Measurements from ENCODE around the gene SPPL3.
"Not testable (repeated sequence)": the region's sequence is repeated elsewhere in the genome, so short reads cannot be mapped to it uniquely, and the experiment has no call there.

SPPL3 gene, protein sequence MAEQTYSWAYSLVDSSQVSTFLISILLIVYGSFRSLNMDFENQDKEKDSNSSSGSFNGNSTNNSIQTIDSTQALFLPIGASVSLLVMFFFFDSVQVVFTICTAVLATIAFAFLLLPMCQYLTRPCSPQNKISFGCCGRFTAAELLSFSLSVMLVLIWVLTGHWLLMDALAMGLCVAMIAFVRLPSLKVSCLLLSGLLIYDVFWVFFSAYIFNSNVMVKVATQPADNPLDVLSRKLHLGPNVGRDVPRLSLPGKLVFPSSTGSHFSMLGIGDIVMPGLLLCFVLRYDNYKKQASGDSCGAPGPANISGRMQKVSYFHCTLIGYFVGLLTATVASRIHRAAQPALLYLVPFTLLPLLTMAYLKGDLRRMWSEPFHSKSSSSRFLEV

DNA sequence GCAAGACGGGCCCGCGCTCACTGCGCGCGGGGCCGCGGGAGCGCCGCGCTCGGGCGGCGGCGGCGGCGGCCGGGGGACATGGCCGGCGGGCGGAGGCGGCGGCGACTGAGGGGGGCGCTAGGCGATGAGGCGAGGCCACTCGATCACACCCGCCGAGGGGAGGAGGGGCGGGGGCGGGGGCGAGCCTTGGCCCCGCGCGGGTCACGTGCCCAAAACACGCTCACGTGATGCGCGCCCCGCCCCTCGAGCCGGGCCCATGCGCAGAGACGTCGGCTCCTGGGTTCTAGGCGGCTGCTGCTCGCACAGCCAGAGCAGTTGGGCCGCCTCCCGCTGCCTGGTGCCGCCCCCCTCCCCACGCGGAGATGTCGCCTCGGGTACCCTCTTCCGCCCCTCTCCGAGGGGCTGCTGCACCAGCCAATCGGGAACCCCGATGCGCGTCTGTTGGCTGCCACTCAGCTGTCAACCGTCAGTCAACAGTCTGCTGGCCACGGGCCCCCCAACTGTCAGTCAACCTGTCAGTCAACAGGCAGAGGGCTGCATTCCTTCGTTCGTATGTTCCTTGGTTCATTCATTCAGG lies at the start of gene SPPL3:
Gene SPPL3 (minus strand): TSS at position 162 of the 577 bp plus-strand sequence. CDS start 491 bp downstream, outside the sequence.
- TF ChIP-seq, protein P1, sequence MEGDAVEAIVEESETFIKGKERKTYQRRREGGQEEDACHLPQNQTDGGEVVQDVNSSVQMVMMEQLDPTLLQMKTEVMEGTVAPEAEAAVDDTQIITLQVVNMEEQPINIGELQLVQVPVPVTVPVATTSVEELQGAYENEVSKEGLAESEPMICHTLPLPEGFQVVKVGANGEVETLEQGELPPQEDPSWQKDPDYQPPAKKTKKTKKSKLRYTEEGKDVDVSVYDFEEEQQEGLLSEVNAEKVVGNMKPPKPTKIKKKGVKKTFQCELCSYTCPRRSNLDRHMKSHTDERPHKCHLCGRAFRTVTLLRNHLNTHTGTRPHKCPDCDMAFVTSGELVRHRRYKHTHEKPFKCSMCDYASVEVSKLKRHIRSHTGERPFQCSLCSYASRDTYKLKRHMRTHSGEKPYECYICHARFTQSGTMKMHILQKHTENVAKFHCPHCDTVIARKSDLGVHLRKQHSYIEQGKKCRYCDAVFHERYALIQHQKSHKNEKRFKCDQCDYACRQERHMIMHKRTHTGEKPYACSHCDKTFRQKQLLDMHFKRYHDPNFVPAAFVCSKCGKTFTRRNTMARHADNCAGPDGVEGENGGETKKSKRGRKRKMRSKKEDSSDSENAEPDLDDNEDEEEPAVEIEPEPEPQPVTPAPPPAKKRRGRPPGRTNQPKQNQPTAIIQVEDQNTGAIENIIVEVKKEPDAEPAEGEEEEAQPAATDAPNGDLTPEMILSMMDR (IDR thresholded peaks at IDR 0.05; ENCODE audit: extremely low read depth, missing control alignments): no peak
- DNase-seq (ENCODE audit: low spot score): peak; percentile 98

DNA sequence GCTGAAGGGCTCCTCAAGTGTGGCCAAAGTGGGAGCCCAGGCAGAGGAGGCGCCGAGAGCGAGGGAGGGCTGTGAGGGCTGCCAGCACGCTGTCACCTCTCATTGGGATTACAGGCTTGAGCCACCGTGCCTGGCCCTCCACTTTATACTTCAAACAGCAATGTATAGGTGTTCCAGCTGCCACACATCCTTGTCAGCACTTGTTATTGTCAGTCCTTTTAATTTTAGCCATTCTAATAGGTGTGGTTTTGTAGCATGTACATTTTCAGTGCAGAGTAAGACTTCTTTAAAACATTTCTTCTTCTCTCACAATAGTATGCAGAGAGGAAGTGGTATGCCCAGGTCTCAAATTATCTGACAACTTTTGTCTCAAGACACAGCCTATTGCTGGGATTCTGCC lies 46.6 kb upstream of the SPPL3 start:
- DNase-seq (ENCODE audit: low spot score): no peak
- TF ChIP-seq, protein P1 (IDR thresholded peaks at IDR 0.05; ENCODE audit: extremely low read depth, missing control alignments): no peak

DNA sequence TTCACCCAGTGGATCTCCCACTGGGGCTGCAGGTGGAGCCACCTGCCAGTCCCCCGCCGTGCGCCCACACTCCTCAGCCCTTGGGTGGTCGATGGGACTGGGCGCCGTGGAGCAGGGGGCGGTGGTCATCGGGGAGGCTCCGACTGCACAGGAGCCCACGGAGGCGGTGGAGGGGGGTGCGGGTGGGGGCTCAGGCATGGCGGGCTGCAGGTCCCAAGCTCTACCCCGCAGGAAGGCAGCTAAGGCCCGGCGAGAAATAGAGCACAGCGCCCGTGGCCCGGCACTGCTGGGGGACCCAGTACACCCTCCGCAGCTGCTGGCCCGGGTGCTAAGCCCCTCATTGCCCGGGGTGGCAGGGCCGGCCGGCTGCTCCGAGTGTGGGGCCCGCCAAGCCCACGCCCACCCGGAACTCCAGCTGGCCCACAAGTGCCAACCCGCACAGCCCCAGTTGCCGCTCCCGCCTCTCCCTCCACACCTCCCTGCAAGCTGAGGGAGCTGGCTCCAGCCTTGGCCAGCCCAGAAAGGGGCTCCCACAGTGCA lies 46.2 kb upstream of the SPPL3 start:
- not testable (repeated sequence) for DNase-seq (ENCODE audit: low spot score)

DNA sequence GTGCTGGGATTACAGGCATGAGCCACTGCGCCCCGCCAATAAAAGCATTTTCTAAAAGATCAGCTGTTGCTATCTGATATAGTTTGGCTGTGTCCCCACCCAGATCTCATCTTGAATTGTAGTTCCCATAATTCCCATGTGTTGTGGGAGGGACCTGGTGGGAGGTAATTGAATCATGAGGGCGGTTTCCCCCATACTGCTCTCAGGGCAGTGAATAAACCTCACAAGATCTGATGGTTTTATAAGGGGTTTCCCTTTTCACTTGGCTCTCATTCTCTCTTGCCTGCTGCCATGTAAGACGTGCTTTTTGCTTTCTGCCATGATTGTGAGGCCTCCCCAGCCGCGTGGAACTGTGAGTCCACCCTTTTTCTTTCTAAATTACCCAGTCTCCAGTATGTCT lies 41.4 kb upstream of the SPPL3 start:
- DNase-seq (ENCODE audit: low spot score): not testable (repeated sequence)

DNA sequence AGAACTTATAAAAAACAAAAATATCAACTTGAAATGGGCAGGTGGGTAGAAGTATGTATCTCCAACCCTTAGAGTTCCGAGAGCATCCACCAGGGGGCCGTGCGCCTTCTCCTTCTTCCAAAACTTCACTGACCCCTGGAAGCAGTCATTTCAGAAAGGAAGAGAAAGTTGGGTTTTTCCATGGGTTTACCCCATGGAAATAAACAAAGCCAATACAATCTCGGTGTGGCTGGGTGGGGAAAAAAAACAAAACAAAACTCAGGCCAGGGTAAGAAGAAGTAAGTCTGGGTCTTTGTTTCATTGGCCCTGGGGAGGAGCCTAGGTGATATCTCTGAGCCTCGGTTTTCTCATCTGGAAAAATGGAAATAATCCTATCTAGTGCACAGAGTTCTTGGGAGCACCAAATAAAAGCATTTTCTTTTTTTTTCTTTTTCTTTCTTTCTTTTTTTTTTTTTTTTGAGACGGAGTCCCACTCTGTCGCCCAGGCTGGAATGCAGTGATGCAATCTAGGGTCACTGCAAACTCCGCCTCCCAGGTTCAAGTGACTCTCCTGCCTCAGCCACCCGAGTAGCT lies 40.6 kb upstream of the SPPL3 start:
- DNase-seq (ENCODE audit: low spot score): peak; percentile 76
- TF ChIP-seq, protein P1 (IDR thresholded peaks at IDR 0.05; ENCODE audit: extremely low read depth, missing control alignments): peak; percentile 26

DNA sequence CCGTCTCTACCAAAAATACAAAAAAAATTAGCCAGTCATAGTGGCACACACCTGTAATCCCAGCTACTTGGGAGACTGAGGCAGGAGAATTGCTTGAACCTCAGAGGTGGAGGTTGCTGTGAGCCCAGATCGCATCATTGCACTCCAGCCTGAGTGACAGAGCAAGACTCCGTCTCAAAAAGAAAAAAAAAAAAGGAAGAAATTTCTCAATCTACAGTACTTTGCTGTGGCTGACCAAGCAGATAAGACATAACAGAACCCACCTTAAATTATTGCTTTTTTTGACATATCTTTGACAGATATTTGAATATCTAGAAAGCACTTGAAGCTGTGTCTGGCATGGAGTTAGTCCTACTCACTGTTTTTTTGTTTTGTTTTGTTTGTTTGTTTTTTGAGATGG lies 39.3 kb upstream of the SPPL3 start:
- TF ChIP-seq, protein P1 (IDR thresholded peaks at IDR 0.05; ENCODE audit: extremely low read depth, missing control alignments): no peak
- DNase-seq (ENCODE audit: low spot score): no peak

DNA sequence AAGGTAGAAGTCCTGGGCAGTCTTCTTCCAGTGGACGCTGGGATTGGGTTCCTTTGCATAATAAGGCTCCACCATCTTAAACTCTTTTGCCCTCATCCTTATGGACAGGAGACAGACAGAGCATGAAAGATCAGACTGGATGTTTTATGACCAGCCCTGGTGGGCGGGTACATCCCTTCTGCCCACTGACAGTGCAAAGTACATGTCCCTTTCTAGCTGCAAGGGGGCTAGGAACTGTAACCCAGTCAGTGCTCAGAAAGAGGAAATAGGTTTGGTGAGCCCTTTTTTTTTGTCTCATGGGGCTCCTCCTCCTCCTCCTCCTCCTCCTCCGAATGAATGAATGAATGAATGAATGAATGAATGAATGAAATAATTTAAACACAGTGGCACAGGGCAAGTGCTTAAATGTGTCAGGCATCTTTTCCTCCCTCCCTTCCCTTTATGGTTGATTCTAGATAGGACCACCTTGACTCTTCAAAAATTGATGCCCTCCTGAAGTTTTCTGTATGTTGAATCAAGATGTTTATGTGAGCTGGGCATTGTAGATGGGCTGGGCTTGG lies 37.8 kb upstream of the SPPL3 start:
- no peak for DNase-seq (ENCODE audit: low spot score)
- TF ChIP-seq, protein P1 (IDR thresholded peaks at IDR 0.05; ENCODE audit: extremely low read depth, missing control alignments): no peak

DNA sequence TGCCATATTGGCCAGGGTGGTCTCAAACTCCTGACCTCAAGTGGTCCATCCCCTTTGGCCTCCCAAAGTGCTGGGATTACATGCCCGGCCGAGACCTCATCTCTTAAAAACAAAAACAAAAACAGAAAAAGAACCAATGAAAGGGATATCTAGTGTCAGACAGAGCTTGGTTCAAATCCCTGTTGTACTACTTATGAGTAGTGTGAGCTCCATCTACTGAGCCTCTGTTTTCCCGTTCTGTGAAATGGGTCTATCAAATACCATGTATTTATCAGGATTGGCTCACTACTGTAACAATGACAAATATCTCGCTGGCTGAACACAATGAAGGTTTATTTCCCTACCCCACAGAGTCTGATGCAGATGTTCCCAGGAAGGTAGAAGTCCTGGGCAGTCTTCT lies 37.3 kb upstream of the SPPL3 start:
- no peak for DNase-seq (ENCODE audit: low spot score)

More for the DNA sequence above, 37.3 kb upstream of the SPPL3 start:
- TF ChIP-seq, protein P1 (IDR thresholded peaks at IDR 0.05; ENCODE audit: extremely low read depth, missing control alignments): no peak
